GM12874 (cell line): ENCODE results near the gene TXN2.

Experiments
- TF ChIP-seq, protein P1 (sequence below): IDR thresholded peaks from 2 replicates; pipeline ENCODE4 v1.5.1; 2011; ENCODE audit warnings: low read depth, mild to moderate bottlenecking, control low read depth, low read length, moderate library complexity; ENCODE audit not compliant: insufficient read depth

Gene TXN2, protein sequence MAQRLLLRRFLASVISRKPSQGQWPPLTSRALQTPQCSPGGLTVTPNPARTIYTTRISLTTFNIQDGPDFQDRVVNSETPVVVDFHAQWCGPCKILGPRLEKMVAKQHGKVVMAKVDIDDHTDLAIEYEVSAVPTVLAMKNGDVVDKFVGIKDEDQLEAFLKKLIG

DNA sequence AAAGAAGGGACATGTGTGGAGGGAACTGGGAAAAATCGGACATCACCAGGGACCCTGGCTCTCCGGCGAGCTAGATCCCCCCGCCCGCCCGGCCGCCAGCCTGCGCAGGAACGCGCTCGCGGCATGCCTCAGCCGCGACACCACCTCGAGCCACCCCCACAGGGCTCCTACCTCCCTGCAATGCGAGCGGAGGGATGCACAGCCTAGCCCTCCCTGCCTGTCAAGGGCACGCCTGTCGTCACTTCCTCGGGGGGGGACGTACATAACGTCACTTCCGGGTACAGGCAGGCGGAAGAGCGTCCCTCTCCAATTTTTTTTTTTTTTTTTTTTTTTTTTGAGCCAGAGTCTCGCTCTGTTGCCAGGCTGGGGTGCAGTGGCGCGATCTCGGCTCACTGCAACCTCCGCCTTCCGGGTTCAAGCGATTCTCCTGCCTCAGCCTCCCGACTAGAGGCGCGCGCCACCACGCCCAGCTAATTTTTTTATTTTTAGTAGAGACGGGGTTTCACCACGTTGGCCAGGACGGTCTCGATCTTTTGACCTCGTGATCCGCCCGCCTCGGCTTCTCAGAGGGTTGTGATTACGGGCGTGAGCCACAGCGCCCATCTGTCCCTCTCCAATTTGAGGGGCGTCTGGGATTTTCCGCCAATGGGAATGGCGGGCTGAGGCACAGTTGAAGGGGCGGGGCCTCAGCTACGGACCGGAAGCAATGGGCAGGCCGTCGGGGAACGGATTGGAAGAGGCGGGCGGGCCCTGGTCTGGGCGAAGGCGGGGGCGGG, at the start of gene TXN2:
TXN2 (minus strand) TSS at position 248 of the 776 bp plus-strand sequence. CDS start 803 bp downstream, outside the sequence.
- TF ChIP-seq, protein P1, sequence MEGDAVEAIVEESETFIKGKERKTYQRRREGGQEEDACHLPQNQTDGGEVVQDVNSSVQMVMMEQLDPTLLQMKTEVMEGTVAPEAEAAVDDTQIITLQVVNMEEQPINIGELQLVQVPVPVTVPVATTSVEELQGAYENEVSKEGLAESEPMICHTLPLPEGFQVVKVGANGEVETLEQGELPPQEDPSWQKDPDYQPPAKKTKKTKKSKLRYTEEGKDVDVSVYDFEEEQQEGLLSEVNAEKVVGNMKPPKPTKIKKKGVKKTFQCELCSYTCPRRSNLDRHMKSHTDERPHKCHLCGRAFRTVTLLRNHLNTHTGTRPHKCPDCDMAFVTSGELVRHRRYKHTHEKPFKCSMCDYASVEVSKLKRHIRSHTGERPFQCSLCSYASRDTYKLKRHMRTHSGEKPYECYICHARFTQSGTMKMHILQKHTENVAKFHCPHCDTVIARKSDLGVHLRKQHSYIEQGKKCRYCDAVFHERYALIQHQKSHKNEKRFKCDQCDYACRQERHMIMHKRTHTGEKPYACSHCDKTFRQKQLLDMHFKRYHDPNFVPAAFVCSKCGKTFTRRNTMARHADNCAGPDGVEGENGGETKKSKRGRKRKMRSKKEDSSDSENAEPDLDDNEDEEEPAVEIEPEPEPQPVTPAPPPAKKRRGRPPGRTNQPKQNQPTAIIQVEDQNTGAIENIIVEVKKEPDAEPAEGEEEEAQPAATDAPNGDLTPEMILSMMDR = no peak

DNA sequence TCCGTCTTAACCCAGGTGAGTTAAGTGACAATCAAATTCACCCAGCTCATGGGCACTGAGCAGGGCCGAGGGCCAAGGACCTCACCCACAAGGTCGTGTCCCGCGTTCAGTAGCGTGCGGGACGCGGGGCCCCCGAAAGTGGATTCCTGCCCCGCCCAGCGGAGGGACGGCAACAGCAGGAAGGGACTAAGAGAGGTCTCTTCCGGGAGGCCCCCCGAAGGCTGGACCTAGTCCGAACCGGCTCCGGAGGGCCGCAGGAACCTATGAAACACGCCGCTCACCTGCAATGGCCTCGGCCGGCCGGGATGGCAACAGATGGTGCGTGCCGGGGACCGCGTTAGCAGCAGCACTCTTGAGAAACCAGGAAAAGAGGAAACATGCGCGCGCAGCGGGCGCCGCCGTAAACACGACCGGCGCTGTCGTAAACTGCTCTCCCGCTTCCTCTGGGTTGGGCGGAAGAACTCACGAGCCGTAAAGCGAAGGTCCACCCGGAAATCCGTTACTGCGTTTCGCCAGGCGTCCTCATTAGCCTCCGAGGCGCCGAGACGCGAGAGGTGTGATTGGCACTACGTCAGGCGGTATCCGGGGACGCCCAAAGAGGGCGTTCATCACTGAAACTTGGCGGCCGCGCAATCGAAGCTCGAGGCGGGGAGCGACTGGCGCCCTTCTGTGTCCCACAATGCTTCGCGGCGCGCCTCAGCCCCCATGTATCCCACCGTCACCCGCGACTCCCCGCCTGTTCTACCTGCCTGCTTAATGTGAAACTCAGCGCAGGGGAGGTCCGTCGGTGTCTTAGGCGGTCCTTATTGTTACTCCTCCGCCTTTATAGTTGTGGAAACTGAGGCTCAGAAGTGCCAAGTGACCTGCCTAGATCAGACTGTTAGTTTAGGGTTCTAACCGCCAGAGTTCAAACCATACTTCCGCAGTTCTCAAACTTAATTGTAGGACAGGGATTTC, 47.6 kb upstream of the TXN2 start, which contains the start of gene EIF3D:
EIF3D (minus strand) TSS at position 372 of the 957 bp plus-strand sequence. CDS start 3,045 bp downstream, outside the sequence.
- TF ChIP-seq, protein P1 = no peak

DNA sequence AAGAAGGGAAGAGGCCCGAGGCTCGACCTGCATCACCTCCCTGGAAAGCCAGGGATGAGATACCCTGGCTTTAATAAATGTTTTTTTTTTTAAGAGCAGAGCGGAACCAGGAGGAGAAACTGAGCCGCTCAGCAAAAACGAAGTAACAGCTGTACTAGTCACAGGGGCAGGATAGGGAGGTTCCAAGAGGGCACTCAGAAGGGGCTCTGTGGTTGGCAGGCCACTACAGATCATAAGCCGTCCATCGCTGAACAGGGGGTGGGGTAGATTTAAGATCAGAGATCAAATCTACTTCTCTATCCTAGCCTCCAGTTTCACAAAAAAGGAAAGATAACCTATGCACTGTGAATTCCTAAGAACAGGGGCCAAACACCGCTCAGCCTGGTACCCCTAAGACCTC, 46.9 kb upstream of the TXN2 start:
- TF ChIP-seq, protein P1 = no peak

DNA sequence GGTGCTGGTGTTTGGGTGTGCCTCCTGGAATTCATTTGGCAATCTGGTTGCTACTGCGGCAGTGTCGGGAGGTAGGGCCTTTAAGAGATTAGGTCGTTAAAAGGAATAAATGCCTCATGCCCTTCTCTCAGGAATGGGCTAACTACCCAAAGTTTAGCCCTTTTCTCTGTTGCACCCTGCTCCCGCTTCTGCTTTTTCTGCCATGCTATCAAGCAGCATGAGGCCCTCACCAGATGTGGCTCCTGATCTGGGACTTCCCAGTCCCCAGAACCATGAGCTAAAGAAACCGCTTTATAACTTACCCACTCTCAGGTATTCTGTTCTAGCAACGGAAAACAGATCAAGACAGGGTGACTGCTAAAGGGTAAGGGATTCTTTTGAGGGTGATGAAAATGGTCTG, 41.2 kb upstream of the TXN2 start:
- TF ChIP-seq, protein P1 = no peak

DNA sequence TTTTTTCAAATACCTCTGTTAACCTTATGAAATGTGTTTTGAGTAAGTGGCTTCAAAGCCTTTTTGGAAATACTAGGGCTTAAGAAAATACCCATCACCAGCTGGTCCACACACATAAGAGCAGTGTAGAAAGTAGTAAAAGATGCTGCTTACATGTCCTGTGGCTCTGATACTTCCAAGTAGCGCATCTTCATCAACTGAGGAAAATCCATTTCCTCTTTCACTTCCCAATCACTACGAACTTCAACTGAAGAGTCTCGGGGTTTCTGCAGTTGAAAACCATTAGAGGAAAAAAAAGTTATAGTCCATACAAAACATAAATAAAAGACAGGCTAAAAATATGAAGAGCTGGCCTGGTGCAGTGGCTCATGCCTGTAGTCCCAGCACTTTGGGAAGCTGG, 39.0 kb upstream of the TXN2 start:
- TF ChIP-seq, protein P1 = no peak

DNA sequence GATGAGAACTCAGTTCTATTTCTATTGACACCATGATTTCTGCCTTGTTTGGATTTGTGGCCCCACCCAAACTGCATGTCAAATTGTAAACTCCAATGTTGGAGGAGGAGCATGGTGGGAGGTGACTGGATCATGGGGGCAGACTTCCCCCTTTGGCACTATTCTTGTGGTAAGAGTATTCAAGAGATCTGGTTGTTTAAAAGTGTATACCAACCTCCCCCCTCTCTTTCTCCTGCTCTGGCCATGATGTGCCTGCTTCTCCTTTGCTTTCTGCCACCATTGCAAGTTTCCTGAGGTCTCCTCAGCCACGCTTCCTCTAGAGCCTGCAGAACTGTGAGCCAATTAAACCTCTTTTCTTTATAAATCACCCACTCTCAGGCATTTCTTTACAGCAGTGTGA, 33.3 kb upstream of the TXN2 start:
- TF ChIP-seq, protein P1 = no peak

DNA sequence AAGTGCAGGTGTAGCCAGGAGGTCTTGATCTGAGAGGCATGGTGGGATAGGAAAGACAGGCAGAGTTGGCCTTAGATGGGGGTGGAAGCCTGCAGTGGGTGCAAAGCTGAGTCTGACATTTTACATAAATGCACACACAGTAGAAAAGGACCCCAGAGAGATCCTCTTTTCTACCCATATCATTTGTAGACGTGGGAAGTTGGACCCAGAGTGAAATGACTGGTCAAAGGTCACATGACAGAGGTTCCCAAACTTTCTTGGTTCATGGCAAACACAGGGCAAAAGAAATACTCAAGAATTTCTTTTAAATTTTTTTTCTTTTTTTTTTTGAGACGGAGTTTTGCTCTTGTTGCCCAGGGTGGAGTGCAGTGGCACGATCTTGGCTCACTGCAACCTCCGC, 31.6 kb upstream of the TXN2 start:
- TF ChIP-seq, protein P1 = no peak
